ENCODE results near the gene AOAH.
"Not testable (repeated sequence)": the region's sequence is repeated elsewhere in the genome, so short reads cannot be mapped to it uniquely, and the experiment has no call there.

Gene AOAH

GRCh38 chr7:36654436-36654835 lies 69.9 kb downstream of the AOAH start:
- DNase-seq = no peak

GRCh38 chr7:36653663-36654355 lies 70.5 kb downstream of the AOAH start:
- DNase-seq = no peak

- no peak for DNase-seq
Measured at GRCh38 chr7:36653008-36653662, 71.2 kb downstream of the AOAH start.

GRCh38 chr7:36652431-36652830 lies 71.9 kb downstream of the AOAH start:
- DNase-seq = no peak

GRCh38 chr7:36651404-36651803 lies 72.9 kb downstream of the AOAH start:
- no peak for DNase-seq

GRCh38 chr7:36650766-36651312 lies 73.5 kb downstream of the AOAH start:
- DNase-seq = no peak

GRCh38 chr7:36650320-36650719 lies 74.0 kb downstream of the AOAH start:
- DNase-seq = no peak

- not testable (repeated sequence) for DNase-seq
Measured at GRCh38 chr7:36649319-36649718, 75.0 kb downstream of the AOAH start.

GRCh38 chr7:36648441-36648840 lies 75.9 kb downstream of the AOAH start:
- no peak for DNase-seq

GRCh38 chr7:36644625-36645422 lies 79.5 kb downstream of the AOAH start:
- no peak for DNase-seq

GRCh38 chr7:36642414-36642813 lies 81.9 kb downstream of the AOAH start:
- no peak for DNase-seq

GRCh38 chr7:36642010-36642409 lies 82.3 kb downstream of the AOAH start:
- DNase-seq = no peak

- DNase-seq = no peak
Measured at GRCh38 chr7:36640682-36641081, 83.6 kb downstream of the AOAH start.

GRCh38 chr7:36639826-36640225 lies 84.5 kb downstream of the AOAH start:
- DNase-seq = peak in 1 of 2 donors; percentile 87

- no peak for DNase-seq
Measured at GRCh38 chr7:36638586-36639263, 85.6 kb downstream of the AOAH start.

GRCh38 chr7:36638140-36638539 lies 86.2 kb downstream of the AOAH start:
- DNase-seq = no peak

GRCh38 chr7:36637417-36637816 lies 86.9 kb downstream of the AOAH start:
- no peak for DNase-seq

- DNase-seq = no peak
Measured at GRCh38 chr7:36636126-36636525, 88.2 kb downstream of the AOAH start.

GRCh38 chr7:36635091-36635490 lies 89.2 kb downstream of the AOAH start:
- no peak for DNase-seq

- no peak for DNase-seq
Measured at GRCh38 chr7:36633377-36633776, 90.9 kb downstream of the AOAH start.

GRCh38 chr7:36630112-36630650 lies 94.1 kb downstream of the AOAH start:
- DNase-seq = no peak

- DNase-seq = no peak
Measured at GRCh38 chr7:36629351-36629750, 94.9 kb downstream of the AOAH start.

- no peak for DNase-seq
Measured at GRCh38 chr7:36627836-36628235, 96.5 kb downstream of the AOAH start.
